ENCODE data around the gene CLNS1A. TPM values are rescaled to one million over a fixed set of nuclear protein-coding genes. Genes with fewer than 3 reads are reported as not detected.

The CLNS1A gene
- total and polyA plus RNA-seq, 10 donors: 66.2 to 111 (median 81.7) TPM

GRCh38 chr11:77654770-77655434 lies 17.3 kb upstream of the CLNS1A start:
- no peak for DNase-seq
- intact Hi-C loops (cut with DNase I; ENCODE audit: low total_unique reads): no loop called here
- H3K27me3 ChIP-seq (replicated peaks in 1 of 7): no peaks in the 10 kb centered on the region
- no peak overlapping the region for H3K4me3 ChIP-seq
- H3K27ac ChIP-seq: no peak overlapping the region
- peaks cover 0 to 3% (median 0%) of the 10 kb centered on the region in 6 donors for H3K4me1 ChIP-seq
- 88 to 96% (median 89%) methylated on average over 4 of the region's 4 CpGs for WGBS, 5 donors
- TF ChIP-seq POLR2A (IDR thresholded peaks at IDR 0.05) (no peak), POLR2AphosphoS5 (IDR thresholded peaks at IDR 0.05) (no peak), CTCF (IDR thresholded peaks at IDR 0.05 in 8 of 11, conservative IDR thresholded peaks at IDR 0.05 in 3 of 11) (no peak)
- no peaks in the 10 kb centered on the region for H3K9me3 ChIP-seq
- H3K36me3 ChIP-seq: no peaks in the 10 kb centered on the region

GRCh38 chr11:77650123-77650522 lies 12.5 kb upstream of the CLNS1A start:
- no peak overlapping the region for H3K27ac ChIP-seq
- H3K27me3 ChIP-seq (replicated peaks in 1 of 7): no peaks in the 10 kb centered on the region
- intact Hi-C loops (cut with DNase I; ENCODE audit: low total_unique reads): no loop called here
- 83 to 89% (median 88%) methylated on average over 3 of the region's 3 CpGs for WGBS, 5 donors
- TF ChIP-seq POLR2AphosphoS5 (IDR thresholded peaks at IDR 0.05): no peak
- TF ChIP-seq POLR2A (IDR thresholded peaks at IDR 0.05): no peak
- no peak for TF ChIP-seq CTCF (IDR thresholded peaks at IDR 0.05 in 8 of 11, conservative IDR thresholded peaks at IDR 0.05 in 3 of 11)
- no peaks in the 10 kb centered on the region for H3K36me3 ChIP-seq
- H3K9me3 ChIP-seq: no peaks in the 10 kb centered on the region
- no peak overlapping the region for H3K4me3 ChIP-seq
- H3K4me1 ChIP-seq: no peaks in the 10 kb centered on the region
- no peak for DNase-seq

GRCh38 chr11:77647654-77648305 lies 10.2 kb upstream of the CLNS1A start:
- H3K4me3 ChIP-seq: no peak overlapping the region
- H3K27ac ChIP-seq: no peak overlapping the region
- TF ChIP-seq POLR2A (IDR thresholded peaks at IDR 0.05): no peak
- no peak for TF ChIP-seq POLR2AphosphoS5 (IDR thresholded peaks at IDR 0.05)
- no peak for TF ChIP-seq CTCF (IDR thresholded peaks at IDR 0.05 in 8 of 11, conservative IDR thresholded peaks at IDR 0.05 in 3 of 11)
- H3K9me3 ChIP-seq: no peaks in the 10 kb centered on the region
- H3K36me3 ChIP-seq: no peaks in the 10 kb centered on the region
- 80 to 87% (median 84%) methylated on average over 3 of the region's 3 CpGs for WGBS, 5 donors
- DNase-seq: no peak
- H3K4me1 ChIP-seq: no peaks in the 10 kb centered on the region
- intact Hi-C loops (cut with DNase I; ENCODE audit: low total_unique reads): no loop called here
- no peaks in the 10 kb centered on the region for H3K27me3 ChIP-seq (replicated peaks in 1 of 7)

GRCh38 chr11:77644887-77645286 lies 7.3 kb upstream of the CLNS1A start:
- WGBS, 5 donors: 86 to 97% (median 93%) methylated on average over 1 of the region's 1 CpG
- no peaks in the 10 kb centered on the region for H3K27me3 ChIP-seq (replicated peaks in 1 of 7)
- peaks cover 0 to 15% (median 7%) of the 10 kb centered on the region in 8 donors for H3K9me3 ChIP-seq
- no peaks in the 10 kb centered on the region for H3K36me3 ChIP-seq
- H3K4me1 ChIP-seq: no peaks in the 10 kb centered on the region
- TF ChIP-seq POLR2AphosphoS5 (IDR thresholded peaks at IDR 0.05) (no peak), CTCF (IDR thresholded peaks at IDR 0.05 in 8 of 11, conservative IDR thresholded peaks at IDR 0.05 in 3 of 11) (no peak), POLR2A (IDR thresholded peaks at IDR 0.05) (no peak)
- H3K4me3 ChIP-seq: no peak overlapping the region
- intact Hi-C loops (cut with DNase I; ENCODE audit: low total_unique reads): no loop called here
- H3K27ac ChIP-seq: no peak overlapping the region
- DNase-seq: no peak

All from spleen (tissue), 11 donors.